ENCODE results near the gene PLEKHG7.

Gene PLEKHG7

GRCh38 chr12:92794356-92794755 lies 91.6 kb downstream of the PLEKHG7 start:
- in situ Hi-C loops (cut with HindIII; ENCODE audit: low sequenced_read_pairs), result loop anchor here (25.0 kb wide), 1 partner anchor 618 kb away; no protein-coding TSS in a partner anchor

- in situ Hi-C loops (cut with HindIII; ENCODE audit: low sequenced_read_pairs), result loop anchor here (25.0 kb wide), 1 partner anchor 617 kb away; no protein-coding TSS in a partner anchor
These were observed 92.0 kb downstream of the PLEKHG7 start for GRCh38 chr12:92794814-92795213.

- in situ Hi-C loops (cut with HindIII; ENCODE audit: low sequenced_read_pairs), result loop anchor here (25.0 kb wide), 1 partner anchor 616 kb away; no protein-coding TSS in a partner anchor
These were observed 93.9 kb downstream of the PLEKHG7 start for GRCh38 chr12:92796650-92797049.

GRCh38 chr12:92802906-92803305 lies 100.1 kb downstream of the PLEKHG7 start:
- in situ Hi-C loops (cut with HindIII; ENCODE audit: low sequenced_read_pairs), result no loop called here

- in situ Hi-C loops (cut with HindIII; ENCODE audit: low sequenced_read_pairs), result no loop called here
These were observed 101.1 kb downstream of the PLEKHG7 start for GRCh38 chr12:92803903-92804302.

GRCh38 chr12:92810370-92810769 lies 107.6 kb downstream of the PLEKHG7 start:
- in situ Hi-C loops (cut with HindIII; ENCODE audit: low sequenced_read_pairs), result no loop called here

- in situ Hi-C loops (cut with HindIII; ENCODE audit: low sequenced_read_pairs), result no loop called here
These were observed 111.8 kb downstream of the PLEKHG7 start for GRCh38 chr12:92814584-92814983.

GRCh38 chr12:92821142-92821541 lies 118.4 kb downstream of the PLEKHG7 start:
- in situ Hi-C loops (cut with HindIII; ENCODE audit: low sequenced_read_pairs), result no loop called here

Measured in DLD1 (cell line).